Neuronal stem cell (in vitro differentiated cells): Measurements from ENCODE around the gene GPX8.

Source experiments
- DNase-seq: peaks from one replicate; pipeline ENCODE4 v3.0.0-alpha.2; 2013; ENCODE audit warnings: low spot score
- H2AFZ ChIP-seq: one replicate; pipeline ENCODE4 v1.6.1; 2013; ENCODE audit warnings: mild to moderate bottlenecking, low read length, inconsistent platforms
- H2AK5ac ChIP-seq: 2 replicates; pipeline ENCODE4 v1.6.1; 2013; ENCODE audit warnings: low read depth, mild to moderate bottlenecking, inconsistent platforms, low read length, moderate library complexity, mixed read lengths
- H2BK120ac ChIP-seq: 2 replicates; pipeline ENCODE4 v1.6.1; 2013; ENCODE audit warnings: low read depth, mild to moderate bottlenecking, inconsistent platforms, low read length, moderate library complexity, mixed read lengths
- H2BK12ac ChIP-seq: one replicate; pipeline ENCODE4 v1.6.1; 2013; ENCODE audit warnings: low read length, inconsistent platforms
- H2BK15ac ChIP-seq: 2 replicates; pipeline ENCODE4 v1.6.1; 2013; ENCODE audit warnings: mild to moderate bottlenecking, low read length, inconsistent platforms, mixed read lengths
- H2BK5ac ChIP-seq: one replicate; pipeline ENCODE4 v1.6.1; 2013; ENCODE audit warnings: inconsistent platforms, mild to moderate bottlenecking, low read length, moderate library complexity
- H3K14ac ChIP-seq: one replicate; pipeline ENCODE4 v1.6.1; 2013; ENCODE audit warnings: low read length, inconsistent platforms
- H3K18ac ChIP-seq: 2 replicates; pipeline ENCODE4 v1.6.1; 2013; ENCODE audit warnings: low read length, inconsistent platforms
- H3K23ac ChIP-seq: 2 replicates; pipeline ENCODE4 v1.6.1; 2013; ENCODE audit warnings: low read depth, mild to moderate bottlenecking, mixed read lengths, low read length, inconsistent platforms; ENCODE audit not compliant: poor library complexity
- H3K27ac ChIP-seq: replicated peaks from 3 replicates; pipeline ENCODE4 v1.5.1; 2013; ENCODE audit warnings: low read length, inconsistent platforms
- H3K27me3 ChIP-seq, 3 experiments: 2 replicates each; pipeline ENCODE4 v1.6.1; 2013; ENCODE audit warnings: low read length in 3 of 3, mild to moderate bottlenecking in 2 of 3, inconsistent platforms in 1 of 3, low read depth in 1 of 3, mixed read lengths in 1 of 3, moderate library complexity in 1 of 3; ENCODE audit not compliant: control insufficient read depth in 3 of 3, insufficient read depth in 3 of 3
- H3K36me3 ChIP-seq, 2 donors: replicated peaks in 1 of 2; 2 replicates each; pipeline ENCODE4 v1.6.1; 2013; ENCODE audit warnings: low read length in 2 of 2; ENCODE audit not compliant: control insufficient read depth in 2 of 2, insufficient read depth in 2 of 2
- H3K4ac ChIP-seq: 2 replicates; pipeline ENCODE4 v1.6.1; 2013; ENCODE audit warnings: inconsistent platforms, mild to moderate bottlenecking, low read length, moderate library complexity
- H3K4me1 ChIP-seq, 2 donors: 1 replicate in 1 of 2; 2 replicates in 1 of 2; pipeline ENCODE4 v1.6.1; 2013; ENCODE audit warnings: low read length in 2 of 2, low read depth in 1 of 2; ENCODE audit not compliant: control insufficient read depth in 2 of 2, insufficient read depth in 1 of 2
- H3K4me2 ChIP-seq: one replicate; pipeline ENCODE4 v1.6.1; 2013; ENCODE audit warnings: mild to moderate bottlenecking, low read length, inconsistent platforms; ENCODE audit not compliant: insufficient read depth, poor library complexity, severe bottlenecking
- H3K4me3 ChIP-seq, 2 donors: 2 replicates each; pipeline ENCODE4 v1.5.1; 2013; ENCODE audit warnings: low read length in 2 of 2, mild to moderate bottlenecking in 2 of 2, inconsistent platforms in 1 of 2, moderate library complexity in 1 of 2
- H3K79me1 ChIP-seq: one replicate; pipeline ENCODE4 v1.6.1; 2013; ENCODE audit warnings: low read depth, mild to moderate bottlenecking, inconsistent platforms, low read length, moderate library complexity
- H3K9ac ChIP-seq: one replicate; pipeline ENCODE4 v1.6.1; 2013; ENCODE audit warnings: mild to moderate bottlenecking, low read depth, low read length, inconsistent platforms; ENCODE audit not compliant: poor library complexity
- H3K9me3 ChIP-seq, 2 donors: replicated peaks in 1 of 2; 2 replicates each; pipeline versions ENCODE3 to v1.6.1; 2013; ENCODE audit warnings: low read length in 2 of 2, mild to moderate bottlenecking in 2 of 2, inconsistent platforms in 1 of 2, low read depth in 1 of 2, mixed read lengths in 1 of 2, moderate library complexity in 1 of 2; ENCODE audit not compliant: control insufficient read depth in 2 of 2, insufficient read depth in 1 of 2
- H4K8ac ChIP-seq: one replicate; pipeline ENCODE4 v1.6.1; 2013; ENCODE audit warnings: low read depth, mild to moderate bottlenecking, inconsistent platforms, low read length, moderate library complexity
- H4K91ac ChIP-seq: one replicate; pipeline ENCODE4 v1.6.1; 2013; ENCODE audit warnings: low read length, low read depth, mild to moderate bottlenecking, inconsistent platforms; ENCODE audit not compliant: poor library complexity
- WGBS, 2 donors: extraction: QIAGEN DNeasy Blood & Tissue Kit; methylation state at CpG; one replicate each; pipeline ENCODE4 v1.1.7; 2013; ENCODE audit warnings: missing lambda C conversion rate in 2 of 2, mixed read lengths in 1 of 2; ENCODE audit not compliant: insufficient read length in 2 of 2, insufficient replicate concordance in 1 of 2; ENCODE audit errors: extremely low coverage in 2 of 2; 5-methylcytosine and 5-hydroxymethylcytosine counted together

Gene GPX8

DNA sequence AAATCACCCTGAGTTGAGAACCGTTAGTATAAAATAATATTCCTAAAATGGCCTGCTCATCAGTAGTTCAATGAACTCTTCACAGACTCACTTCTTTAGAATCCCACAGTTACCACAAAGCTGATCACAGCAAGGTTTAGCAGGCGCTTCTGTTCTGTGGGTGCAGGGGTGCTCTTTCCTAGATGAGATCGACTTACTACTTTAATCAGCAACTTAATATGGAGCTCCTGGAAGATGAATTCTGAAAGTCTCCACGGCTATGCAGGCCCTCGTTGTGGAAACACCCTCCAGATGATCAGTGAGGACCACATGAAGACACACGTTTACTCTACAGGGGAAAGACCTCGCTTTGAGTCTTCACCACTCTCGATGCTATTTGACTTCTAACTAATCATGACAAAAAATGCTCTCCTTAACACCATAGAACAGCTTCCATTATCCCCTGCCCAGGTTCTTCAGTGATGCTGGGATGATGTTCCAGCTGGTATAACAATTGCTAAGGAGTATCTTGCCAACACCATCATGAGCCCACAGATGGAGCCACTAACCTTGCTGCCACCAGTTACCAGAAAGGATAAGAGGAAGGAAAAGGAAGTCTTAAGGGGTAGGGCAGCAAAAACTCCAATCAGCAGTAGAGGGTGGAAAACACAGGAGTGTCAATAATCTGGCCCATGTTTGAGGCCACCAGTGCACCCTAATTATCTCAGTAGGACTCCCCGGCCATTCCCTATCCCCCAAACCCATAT is 17.9 kb upstream of the GPX8 start:
- H3K4me3 ChIP-seq: no peak overlapping the region
- H3K18ac ChIP-seq: no peak overlapping the region
- no peak overlapping the region for H3K14ac ChIP-seq
- no peak overlapping the region for H3K27ac ChIP-seq
- no peaks in the 10 kb centered on the region for H3K4me1 ChIP-seq
- H3K23ac ChIP-seq: no peak overlapping the region
- no peak overlapping the region for H3K4ac ChIP-seq
- H4K91ac ChIP-seq: no peak overlapping the region
- no peak overlapping the region for H3K9ac ChIP-seq
- no peaks in the 10 kb centered on the region for H3K79me1 ChIP-seq
- WGBS, 2 donors: no CpG with 5 or more reads among the region's 9 CpGs
- no peak overlapping the region for H2BK5ac ChIP-seq
- no peak overlapping the region for H4K8ac ChIP-seq
- H2BK15ac ChIP-seq: no peak overlapping the region
- no peak for DNase-seq
- H3K36me3 ChIP-seq: no peaks in the 10 kb centered on the region
- H3K9me3 ChIP-seq: no peaks in the 10 kb centered on the region
- no peak overlapping the region for H2BK120ac ChIP-seq
- peaks cover 0 to 6% (median 0%) of the 10 kb centered on the region in 3 experiments for H3K27me3 ChIP-seq
- no peak overlapping the region for H2AFZ ChIP-seq
- H3K4me2 ChIP-seq: no peak overlapping the region
- H2AK5ac ChIP-seq: no peak overlapping the region
- H2BK12ac ChIP-seq: no peak overlapping the region

DNA sequence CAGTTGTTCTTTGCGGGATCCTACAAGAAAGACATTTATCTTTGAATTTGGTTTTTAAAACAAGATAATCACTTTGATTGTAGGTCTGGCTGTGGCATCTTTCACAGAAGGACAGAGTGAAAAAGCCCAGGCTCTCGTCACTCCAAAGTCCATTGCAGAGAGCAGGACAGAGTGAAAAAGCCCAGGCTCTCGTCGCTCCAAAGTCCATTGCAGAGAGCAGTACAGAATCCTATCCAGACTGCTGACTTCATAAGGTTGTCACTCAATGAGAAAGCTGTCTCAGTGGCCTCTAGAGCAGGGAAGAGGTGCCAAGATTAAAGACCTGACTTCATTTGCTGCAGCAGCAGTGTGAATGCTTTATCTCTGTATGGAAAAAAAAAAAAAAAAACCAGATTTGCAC is 16.3 kb upstream of the GPX8 start:
- Histone ChIP-seq H3K27ac (no peak overlapping the region), H2BK15ac (no peak overlapping the region), H3K9me3 (no peaks in the 10 kb centered on the region), H2AK5ac (no peak overlapping the region), H3K36me3 (no peaks in the 10 kb centered on the region), H3K4ac (no peak overlapping the region), H4K91ac (no peak overlapping the region), H3K14ac (no peak overlapping the region), H3K79me1 (no peaks in the 10 kb centered on the region), H2AFZ (no peak overlapping the region), H3K4me2 (no peak overlapping the region), H3K9ac (no peak overlapping the region), H3K4me1 (no peaks in the 10 kb centered on the region), H3K23ac (no peak overlapping the region), H3K18ac (no peak overlapping the region), H2BK12ac (no peak overlapping the region), H4K8ac (no peak overlapping the region), H2BK120ac (no peak overlapping the region), H3K4me3 (no peak overlapping the region), H2BK5ac (no peak overlapping the region), H3K27me3 (peaks cover 0 to 9% (median 0%) of the 10 kb centered on the region in 3 experiments)
- WGBS, 2 donors: no CpG with 5 or more reads among the region's 4 CpGs
- no peak for DNase-seq

DNA sequence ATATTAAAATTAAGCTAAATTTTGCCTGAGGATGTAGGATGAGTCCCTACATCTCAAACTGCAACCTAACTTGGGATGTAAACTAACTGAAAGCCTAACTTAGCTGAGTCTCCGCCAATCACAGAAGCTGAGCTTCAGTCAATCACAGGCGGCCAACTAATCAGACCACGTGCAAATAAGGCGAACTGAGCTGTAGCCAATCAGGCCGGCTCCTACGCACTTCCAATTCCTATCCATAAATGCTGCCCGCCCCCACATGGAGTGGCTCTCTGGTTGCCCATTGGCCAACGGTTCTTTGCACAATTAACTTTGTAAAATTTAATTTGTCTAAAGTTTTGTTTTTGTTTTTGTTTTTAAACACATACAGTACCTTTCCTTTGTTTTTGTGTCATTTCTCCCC is 13.9 kb upstream of the GPX8 start:
- Histone ChIP-seq H3K27ac (no peak overlapping the region), H3K4me2 (no peak overlapping the region), H2AK5ac (no peak overlapping the region), H3K9ac (no peak overlapping the region), H3K9me3 (no peaks in the 10 kb centered on the region), H3K4ac (no peak overlapping the region), H3K27me3 (peaks cover 0 to 19% (median 0%) of the 10 kb centered on the region in 3 experiments), H2BK15ac (no peak overlapping the region), H2BK5ac (no peak overlapping the region), H2AFZ (peak overlapping the region; percentile 19), H3K18ac (peak overlapping the region; percentile 69), H3K14ac (no peak overlapping the region), H2BK120ac (no peak overlapping the region), H3K36me3 (no peaks in the 10 kb centered on the region), H3K4me3 (no peak overlapping the region), H4K8ac (no peak overlapping the region), H4K91ac (no peak overlapping the region), H3K23ac (no peak overlapping the region), H3K4me1 (no peaks in the 10 kb centered on the region), H2BK12ac (no peak overlapping the region), H3K79me1 (no peaks in the 10 kb centered on the region)
- no peak for DNase-seq
- WGBS, 2 donors: no CpG with 5 or more reads among the region's 8 CpGs

DNA sequence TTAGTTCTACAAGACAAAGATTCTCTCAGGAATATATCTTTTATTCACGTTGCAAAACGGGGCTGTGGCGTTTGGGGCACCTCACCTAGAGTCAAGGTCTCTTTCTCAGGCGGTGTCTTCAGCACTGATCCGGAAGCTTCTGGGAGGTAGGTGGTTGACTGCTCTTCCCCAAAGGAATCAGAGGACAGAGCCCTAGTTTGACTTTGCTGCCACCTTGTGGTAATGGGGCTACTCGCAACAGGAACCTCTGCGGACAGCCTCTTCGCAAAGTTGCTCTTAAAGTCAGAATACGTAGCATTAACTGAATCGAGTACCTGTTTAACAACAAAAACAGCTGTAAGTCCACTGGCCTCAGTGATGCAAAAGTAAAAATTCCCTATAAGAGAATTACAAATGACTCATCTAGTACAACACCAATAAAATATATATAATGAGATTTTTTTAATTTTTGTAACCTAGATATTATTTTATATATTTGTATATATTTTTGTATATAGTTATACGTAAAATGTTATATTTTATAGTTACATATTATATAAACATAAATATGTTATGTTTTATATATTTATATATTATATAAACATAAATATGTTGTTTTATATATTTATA is 13.3 kb upstream of the GPX8 start:
- Histone ChIP-seq H2AFZ (peak overlapping the region; percentile 19), H3K9ac (no peak overlapping the region), H2BK12ac (no peak overlapping the region), H3K23ac (no peak overlapping the region), H3K79me1 (no peaks in the 10 kb centered on the region), H2BK5ac (no peak overlapping the region), H2BK15ac (no peak overlapping the region), H4K91ac (no peak overlapping the region), H3K9me3 (no peaks in the 10 kb centered on the region), H3K4ac (no peak overlapping the region), H3K27me3 (peaks cover 0 to 19% (median 0%) of the 10 kb centered on the region in 3 experiments), H3K4me1 (no peaks in the 10 kb centered on the region), H3K36me3 (no peaks in the 10 kb centered on the region), H4K8ac (no peak overlapping the region), H2BK120ac (no peak overlapping the region), H3K4me3 (no peak overlapping the region), H3K14ac (no peak overlapping the region), H3K27ac (no peak overlapping the region), H3K18ac (no peak overlapping the region), H2AK5ac (no peak overlapping the region), H3K4me2 (no peak overlapping the region)
- peak; percentile 84 for DNase-seq
- no CpG with 5 or more reads among the region's 11 CpGs for WGBS, 2 donors
